K562 (cell line): ENCODE data around the gene MEGF11. TPM values are rescaled to one million over a fixed set of nuclear protein-coding genes. Genes with fewer than 3 reads are reported as not detected.

ENCODE experiments used
- ATAC-seq: fragments of 200-7000 bp; cut with Tn5 transposase; 3 replicates; pipeline ENCODE4 v1.9.1; 2020; ENCODE audit warnings: moderate library complexity
- BruUV-seq: library from RNA; stranded (reverse); fragments of 400-500 nt; replicated peaks from 2 replicates; lab custom pipeline; 2021; lab: Mats Ljungman, UMichigan
- CTCF ChIA-PET: fragments of 300-600 bp; formaldehyde crosslinking; extraction: SDS; loops from one replicate; lab custom pipeline; 2021; ENCODE audit warnings: low intra/inter-chr PET ratio; lab: Yijun Ruan, JAX
- POLR2A ChIA-PET: fragments of 300-600, 350-650 bp; sonication (Branson Sonifier 250); formaldehyde crosslinking; extraction: SDS; loops from one replicate; lab custom pipeline; 2021; ENCODE audit warnings: antibody characterized with exemption, inconsistent platforms; lab: Yijun Ruan, JAX
- DNase-seq, 4 experiments: peaks; one replicate each; pipeline versions ENCODE4 v3.0.0 to v3.0.0-alpha.2; 2011 to 2018; ENCODE audit warnings: low spot score in 3 of 4, mixed read lengths in 3 of 4; ENCODE audit errors: extremely low read depth in 1 of 4
- FAIRE-seq: peaks from 2 replicates; lab custom pipeline; 2011; peaks lifted over from hg19 to GRCh38; lab: Jason Lieb, UNC
- H2AFZ ChIP-seq: 2 replicates; pipeline ENCODE4 v1.6.0; 2011; ENCODE audit warnings: low read depth, low read length, control low read depth, inconsistent platforms
- H3K27ac ChIP-seq: fragments of 200-600 bp; 3 replicates; pipeline ENCODE4 v1.8.0; 2011; ENCODE audit warnings: low read depth, mild to moderate bottlenecking, control low read depth, inconsistent platforms, low read length, moderate library complexity, mixed read lengths; ENCODE audit errors: extremely low read depth
- H3K27me3 ChIP-seq, 2 experiments: fragments of 300-600 bp in 1 of 2; 2 replicates in 1 of 2; 3 replicates in 1 of 2; pipeline versions ENCODE4 v1.6.0 to v1.8.0; 2011; ENCODE audit warnings: inconsistent platforms in 2 of 2, low read length in 2 of 2, mild to moderate bottlenecking in 1 of 2, mixed read lengths in 1 of 2, moderate library complexity in 1 of 2; ENCODE audit not compliant: control insufficient read depth in 2 of 2, insufficient read depth in 2 of 2
- H3K36me3 ChIP-seq: fragments of 300-600 bp; 3 replicates; pipeline ENCODE4 v1.8.0; 2011; ENCODE audit warnings: mild to moderate bottlenecking, low read length, inconsistent platforms; ENCODE audit not compliant: control insufficient read depth, insufficient read depth
- H3K4me1 ChIP-seq, 2 experiments: fragments of 200-600 bp in 1 of 2; replicated peaks in 1 of 2; 2 replicates in 1 of 2; 3 replicates in 1 of 2; pipeline versions ENCODE4 v1.5.1 to v1.8.0; 2011; ENCODE audit warnings: inconsistent platforms in 2 of 2, low read length in 2 of 2, mild to moderate bottlenecking in 1 of 2, mixed read lengths in 1 of 2, moderate library complexity in 1 of 2; ENCODE audit not compliant: control insufficient read depth in 2 of 2, insufficient read depth in 2 of 2
- H3K4me2 ChIP-seq: 2 replicates; pipeline ENCODE4 v1.6.1; 2011; ENCODE audit warnings: low read length, control low read depth, inconsistent platforms, mixed read lengths; ENCODE audit not compliant: insufficient read depth
- H3K4me3 ChIP-seq: fragments of 200-600 bp; sonication (generic), shearing (Covaris generic); 2 replicates; pipeline ENCODE4 v1.5.1; 2016; ENCODE audit warnings: control low read depth, inconsistent platforms
- H3K79me2 ChIP-seq: fragments of 200-600 bp; 3 replicates; pipeline ENCODE4 v1.8.0; 2011; ENCODE audit warnings: low read length, inconsistent platforms; ENCODE audit not compliant: control insufficient read depth, insufficient read depth
- H3K9ac ChIP-seq, 2 experiments: 2 replicates each; pipeline versions ENCODE4 v1.6.0 to v1.6.1; 2011; ENCODE audit warnings: low read depth in 2 of 2, low read length in 2 of 2, control low read depth in 1 of 2, inconsistent platforms in 1 of 2, mild to moderate bottlenecking in 1 of 2, mixed read lengths in 1 of 2; ENCODE audit not compliant: insufficient read depth in 1 of 2
- H3K9me1 ChIP-seq: one replicate; pipeline ENCODE4 v1.6.0; 2011; ENCODE audit warnings: inconsistent platforms, mild to moderate bottlenecking, low read length, moderate library complexity; ENCODE audit not compliant: control insufficient read depth, insufficient read depth
- H3K9me3 ChIP-seq: replicated peaks from 2 replicates; pipeline ENCODE4 v1.5.1; 2011; ENCODE audit warnings: low read depth, low read length, inconsistent platforms; ENCODE audit not compliant: control insufficient read depth, insufficient read depth
- H4K20me1 ChIP-seq: replicated peaks from 2 replicates; pipeline ENCODE4 v1.6.1; 2011; ENCODE audit warnings: low read length, inconsistent platforms, mixed read lengths; ENCODE audit not compliant: control insufficient read depth, insufficient read depth
- CEBPB ChIP-seq: fragments of 450-650 bp; IDR thresholded peaks from 2 replicates; pipeline ENCODE4 v1.6.1; 2016; ENCODE audit warnings: missing genetic modification characterization, missing compliant biosample characterization
- MITF ChIP-seq: IDR thresholded peaks from 2 replicates; pipeline ENCODE4 v1.6.1; 2014; ENCODE audit warnings: antibody characterized with exemption
- POU5F1 ChIP-seq: fragments of 150-350 bp; IDR thresholded peaks from 2 replicates; pipeline ENCODE4 v1.6.1; 2014; ENCODE audit warnings: borderline replicate concordance, low read length, low read depth, mild to moderate bottlenecking; ENCODE audit not compliant: partially characterized antibody
- ZNF318 ChIP-seq, 2 experiments: fragments of 450-650 bp; IDR thresholded peaks; 2 replicates each; pipeline ENCODE4 v1.6.1; 2016; ENCODE audit warnings: mild to moderate bottlenecking in 2 of 2, borderline replicate concordance in 1 of 2, low read depth in 1 of 2, moderate library complexity in 1 of 2
- WGBS: fragments of 100-300 bp; shearing (Covaris generic); methylation state at CpG from one replicate; pipeline ENCODE4 v1.1.6; 2016; ENCODE audit warnings: low coverage, mixed read lengths; ENCODE audit not compliant: insufficient coverage; ENCODE audit errors: missing lambda C conversion rate; 5-methylcytosine and 5-hydroxymethylcytosine counted together
- in situ Hi-C: fragments of 300-500 bp; cut with MboI; formaldehyde crosslinking; loops from 4 replicates; pipeline ENCODE4 v1.15.0; 2018; ENCODE audit warnings: inconsistent platforms, mixed read lengths
- intact Hi-C: fragments of 100-400 bp; cut with micrococcal nuclease; formaldehyde crosslinking; loops from 2 replicates; pipeline ENCODE4 v1.14.2; 2022
- polyA plus RNA-seq, 8 experiments: library from polyadenylated mRNA; depleted of rRNA in 4 of 8; stranded (reverse) in 5 of 8; unstranded in 3 of 8; fragments of >200 nt; fragmentation: Nextera tagmentation in 2 of 8; fragmentation: Illumina TruSeq in 1 of 8; extraction: Ambion mirVana in 2 of 8; extraction: Trizol in 1 of 8; gene quantifications; 2 replicates each; pipeline versions ENCODE4 v1.2.1 to v1.2.3, GENCODE V29; 2011 to 2014; ENCODE audit warnings: inconsistent platforms in 1 of 8, missing spikeins in 1 of 8
- total RNA-seq, 7 experiments: library from RNA; depleted of rRNA in 6 of 7; stranded (reverse); fragments of >200 nt in 6 of 7; fragmentation: Illumina TruSeq in 2 of 7; extraction: Trizol in 2 of 7; gene quantifications; 2 replicates each; pipeline versions ENCODE4 v1.2.1 to v1.2.3, GENCODE V29; 2011 to 2021; ENCODE audit warnings: low replicate concordance in 1 of 7
- TF ChIP-seq, protein P1 (sequence below): fragments of 450-650 bp; IDR thresholded peaks from 2 replicates; pipeline ENCODE4 v1.6.1; 2016; ENCODE audit warnings: borderline replicate concordance

Gene MEGF11
- total and polyA plus RNA-seq, 9 of the 15 experiments (the other 6 are each of a cell fraction or from before 2014, with no cell fraction given): 0.06 to 0.23 (median 0.20) TPM; not detected in 6

- ChIA-PET CTCF (no interaction called here), POLR2A (interaction anchor here (0.6 to 1.0 kb wide), 3 partner anchors 25 to 233 kb away, joined by 3 read pairs; no protein-coding TSS in a partner anchor)
- BruUV-seq: no TSS peak
- DNase-seq (no peak), FAIRE-seq (no peak), ATAC-seq (no peak)
- no peaks in the 10 kb centered on the region for H3K79me2 ChIP-seq
- H3K27me3 ChIP-seq: peaks cover 38 to 74% of the 10 kb centered on the region in 2 experiments; a peak in 4 of 5 replicates
- no peak overlapping the region for H3K4me3 ChIP-seq
- no peaks in the 10 kb centered on the region for H3K9me3 ChIP-seq
- H3K36me3 ChIP-seq: no peaks in the 10 kb centered on the region
- H3K9ac ChIP-seq: no peak overlapping the region
- TF ChIP-seq CEBPB (tag): no peak
- TF ChIP-seq, protein P1, sequence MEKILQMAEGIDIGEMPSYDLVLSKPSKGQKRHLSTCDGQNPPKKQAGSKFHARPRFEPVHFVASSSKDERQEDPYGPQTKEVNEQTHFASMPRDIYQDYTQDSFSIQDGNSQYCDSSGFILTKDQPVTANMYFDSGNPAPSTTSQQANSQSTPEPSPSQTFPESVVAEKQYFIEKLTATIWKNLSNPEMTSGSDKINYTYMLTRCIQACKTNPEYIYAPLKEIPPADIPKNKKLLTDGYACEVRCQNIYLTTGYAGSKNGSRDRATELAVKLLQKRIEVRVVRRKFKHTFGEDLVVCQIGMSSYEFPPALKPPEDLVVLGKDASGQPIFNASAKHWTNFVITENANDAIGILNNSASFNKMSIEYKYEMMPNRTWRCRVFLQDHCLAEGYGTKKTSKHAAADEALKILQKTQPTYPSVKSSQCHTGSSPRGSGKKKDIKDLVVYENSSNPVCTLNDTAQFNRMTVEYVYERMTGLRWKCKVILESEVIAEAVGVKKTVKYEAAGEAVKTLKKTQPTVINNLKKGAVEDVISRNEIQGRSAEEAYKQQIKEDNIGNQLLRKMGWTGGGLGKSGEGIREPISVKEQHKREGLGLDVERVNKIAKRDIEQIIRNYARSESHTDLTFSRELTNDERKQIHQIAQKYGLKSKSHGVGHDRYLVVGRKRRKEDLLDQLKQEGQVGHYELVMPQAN: no peak
- TF ChIP-seq MITF: no peak
- TF ChIP-seq ZNF318 (IDR thresholded peaks at IDR 0.05; ENCODE audit: borderline replicate concordance in 1 of 2, low read depth in 1 of 2): no peak
- no peak for TF ChIP-seq POU5F1
- H4K20me1 ChIP-seq: peaks cover 7% of the 10 kb centered on the region; the same call in 1 of the 2 replicates
- H3K4me1 ChIP-seq: no peaks in the 10 kb centered on the region
- in situ Hi-C loops (no loop called here), intact Hi-C loops (no loop called here)
- H3K4me2 ChIP-seq: no peak overlapping the region
- WGBS: 0% methylated on average over 4 of the region's 4 CpGs
- no peak overlapping the region for H2AFZ ChIP-seq
- H3K9me1 ChIP-seq: peaks cover 4% of the 10 kb centered on the region
- H3K27ac ChIP-seq: no peak overlapping the region
These were observed 135.7 kb downstream of the MEGF11 start for GRCh38 chr15:66117841-66118240.
